Calu3 (cell line): ENCODE measurements around the gene EHBP1L1. TPM values are rescaled to one million over a fixed set of nuclear protein-coding genes. Genes with fewer than 3 reads are reported as not detected.
A peak's percentile ranks its signal among the peaks of the same experiment; 100 is the strongest.

ENCODE experiments used
- BruUV-seq: library from RNA; stranded (reverse); fragments of 400-500 nt; replicated peaks from 2 replicates; lab custom pipeline; 2021; lab: Mats Ljungman, UMichigan
- CTCF ChIA-PET: fragments of 300-600 bp; sonication (Branson Sonifier 250); formaldehyde crosslinking; loops from one replicate; lab custom pipeline; 2022; ENCODE audit warnings: antibody characterized with exemption; lab: Charles Lee
- DNase-seq: peaks from one replicate; pipeline ENCODE4 v3.0.0; 2022
- H3K27ac Mint-ChIP-seq: one replicate; pipeline ENCODE4 v1.8.0; 2022; ENCODE audit warnings: mixed read lengths; ENCODE audit not compliant: unreplicated experiment
- H3K27me3 Mint-ChIP-seq: one replicate; pipeline ENCODE4 v1.8.0; 2022; ENCODE audit warnings: mixed read lengths; ENCODE audit not compliant: unreplicated experiment
- H3K36me3 Mint-ChIP-seq: one replicate; pipeline ENCODE4 v1.8.0; 2022; ENCODE audit warnings: mild to moderate bottlenecking, moderate library complexity, mixed read lengths; ENCODE audit not compliant: insufficient read depth, unreplicated experiment
- H3K4me1 Mint-ChIP-seq: one replicate; pipeline ENCODE4 v1.8.0; 2022; ENCODE audit warnings: mild to moderate bottlenecking, low read depth, mixed read lengths; ENCODE audit not compliant: unreplicated experiment
- H3K4me3 Mint-ChIP-seq: one replicate; pipeline ENCODE4 v1.8.0; 2022; ENCODE audit warnings: mild to moderate bottlenecking, low read depth, moderate library complexity, mixed read lengths; ENCODE audit not compliant: unreplicated experiment
- H3K9me3 Mint-ChIP-seq: one replicate; pipeline ENCODE4 v1.8.0; 2022; ENCODE audit warnings: low read depth, mixed read lengths; ENCODE audit not compliant: unreplicated experiment
- CTCF ChIP-seq: fragments of 200-600 bp; IDR thresholded peaks from one replicate; pipeline ENCODE4 v1.8.0; 2022; ENCODE audit warnings: antibody characterized with exemption; ENCODE audit not compliant: unreplicated experiment
- intact Hi-C: fragments of 100-400 bp; cut with micrococcal nuclease; formaldehyde crosslinking; loops from one replicate; pipeline ENCODE4 v1.10.0; 2022; ENCODE audit not compliant: unreplicated experiment
- total RNA-seq: library from RNA; stranded (reverse); gene quantifications from 2 replicates; pipeline ENCODE4 v1.2.3, GENCODE V29; 2022

Gene EHBP1L1
- total RNA-seq, 1 experiment from 2014 or later: 73.7 TPM

- intact Hi-C loops: no loop called here
- Mint-ChIP-seq H3K27me3 (no peaks in the 10 kb centered on the region), H3K4me1 (peaks cover 36% of the 10 kb centered on the region), H3K9me3 (no peaks in the 10 kb centered on the region), H3K36me3 (peaks cover 73% of the 10 kb centered on the region), H3K27ac (no peak overlapping the region), H3K4me3 (peak overlapping the region; percentile 23)
- no TSS peak for BruUV-seq
- DNase-seq: no peak
- TF ChIP-seq CTCF: no peak
- CTCF ChIA-PET: interaction anchor here (1.0 kb wide), 1 partner anchor 45 kb away, joined by 4 read pairs; no protein-coding TSS in a partner anchor
Measured at GRCh38 chr11:65548395-65548794, 27.5 kb upstream of the EHBP1L1 start.

DNA sequence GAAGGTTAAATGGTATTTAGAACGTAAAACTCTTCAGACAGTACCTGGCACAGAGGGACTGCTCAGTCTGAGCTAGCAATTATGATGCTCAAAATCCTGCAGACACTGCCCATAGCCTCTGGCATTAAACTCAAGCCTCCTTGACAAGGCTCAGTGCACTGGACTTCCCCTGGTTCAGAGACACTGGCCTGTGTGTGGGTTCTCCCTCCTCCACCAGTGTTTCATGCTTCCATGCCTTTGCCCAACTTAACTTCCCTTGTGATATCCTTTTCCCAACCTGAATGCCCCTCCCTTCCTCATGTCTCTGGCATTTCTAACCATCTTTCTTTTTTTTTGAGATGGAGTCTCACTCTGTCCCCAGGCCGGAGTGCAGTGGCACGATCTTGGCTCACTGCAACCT, 26.8 kb upstream of the EHBP1L1 start:
- Mint-ChIP-seq H3K4me1 (peaks cover 36% of the 10 kb centered on the region), H3K36me3 (peaks cover 71% of the 10 kb centered on the region), H3K27me3 (no peaks in the 10 kb centered on the region), H3K4me3 (no peak overlapping the region), H3K27ac (no peak overlapping the region), H3K9me3 (no peaks in the 10 kb centered on the region)
- DNase-seq: no peak
- BruUV-seq: no TSS peak
- intact Hi-C loops: no loop called here
- CTCF ChIA-PET: interaction anchor here (1.0 kb wide), 1 partner anchor 44 kb away, joined by 4 read pairs; no protein-coding TSS in a partner anchor
- no peak for TF ChIP-seq CTCF

DNA sequence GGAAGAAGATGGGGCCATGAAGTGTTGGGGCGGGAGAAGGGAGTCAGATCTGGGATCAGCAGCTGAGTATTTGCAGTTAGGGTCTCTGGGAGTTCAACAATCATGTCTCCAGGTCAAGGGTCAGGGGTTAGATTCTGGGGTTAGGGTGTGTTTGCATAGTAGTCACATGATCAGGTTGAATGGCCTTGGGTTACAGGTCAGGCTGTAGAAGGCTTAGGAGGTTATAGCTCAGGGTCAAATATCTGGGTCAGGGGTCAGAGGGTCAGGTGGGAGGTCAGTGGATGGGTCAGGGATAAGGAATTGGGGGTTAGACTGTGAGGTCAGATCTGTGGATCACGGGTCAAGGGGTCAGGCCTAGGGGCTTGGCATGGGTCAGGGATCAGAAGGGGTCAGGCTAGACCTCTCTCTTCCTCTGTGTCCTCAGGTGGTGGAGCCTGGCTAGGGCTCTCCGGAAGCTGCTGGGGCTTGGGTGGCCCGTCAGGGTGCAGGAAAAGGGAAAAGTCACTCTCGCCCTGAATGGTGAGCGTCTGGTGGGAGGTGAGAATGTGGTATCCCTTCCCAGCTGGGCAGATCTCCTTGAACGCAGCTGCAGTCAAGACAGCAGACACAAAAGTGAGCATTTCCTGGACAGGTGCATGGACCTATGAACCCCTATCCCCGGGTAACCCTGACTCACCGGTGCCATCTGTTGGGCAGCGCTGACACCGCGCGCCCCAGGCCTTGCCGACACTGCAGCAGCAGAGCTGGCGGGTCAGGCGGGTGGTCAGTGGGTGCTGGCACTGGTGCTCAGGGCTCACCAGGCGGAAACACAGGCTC, 24.1 kb upstream of the EHBP1L1 start:
- H3K4me3 Mint-ChIP-seq: peak overlapping the region; percentile 13
- peaks cover 76% of the 10 kb centered on the region for H3K36me3 Mint-ChIP-seq
- intact Hi-C loops: no loop called here
- no peaks in the 10 kb centered on the region for H3K27me3 Mint-ChIP-seq
- CTCF ChIA-PET: interaction anchor here (0.6 to 1.3 kb wide), 3 partner anchors 11 to 23 kb away, joined by 3 to 4 read pairs (median 3); partner anchors contain the start of gene FAM89B
- peak overlapping the region; percentile 11 for H3K27ac Mint-ChIP-seq
- TF ChIP-seq CTCF: peak; percentile 41
- peak; percentile 82 for DNase-seq
- TSS peak; percentile 29 for BruUV-seq
- peaks cover 45% of the 10 kb centered on the region for H3K4me1 Mint-ChIP-seq
- H3K9me3 Mint-ChIP-seq: no peaks in the 10 kb centered on the region

DNA sequence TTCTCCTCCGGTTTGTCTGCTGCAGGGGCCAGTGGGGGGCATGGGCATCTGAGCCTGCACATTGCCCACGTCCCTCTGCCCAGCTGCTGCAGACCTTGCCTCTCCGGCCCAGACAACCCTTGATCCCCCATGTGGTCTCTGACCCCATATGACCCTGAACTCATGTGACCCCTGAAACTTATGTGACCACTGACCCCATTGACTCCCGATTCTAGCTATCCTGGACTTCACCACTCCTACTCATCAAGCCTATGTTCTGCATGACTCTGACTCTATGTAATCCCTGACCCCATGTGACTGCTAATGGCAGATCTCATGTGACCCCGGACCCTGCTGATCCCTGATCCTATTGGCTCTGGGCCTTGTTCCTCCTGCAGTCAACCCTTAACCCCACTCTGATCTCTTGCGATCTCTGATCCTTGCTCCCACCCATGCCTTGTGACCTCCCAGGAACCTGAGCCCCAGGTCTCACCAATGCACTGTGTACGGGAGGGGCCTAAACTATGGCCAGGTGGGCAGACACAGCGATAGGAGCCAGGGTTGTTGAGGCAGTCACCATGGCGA, 23.4 kb upstream of the EHBP1L1 start:
- Mint-ChIP-seq H3K27me3 (no peaks in the 10 kb centered on the region), H3K36me3 (peaks cover 76% of the 10 kb centered on the region), H3K4me3 (peak overlapping the region; percentile 13), H3K4me1 (peaks cover 52% of the 10 kb centered on the region), H3K27ac (peak overlapping the region; percentile 11), H3K9me3 (no peaks in the 10 kb centered on the region)
- intact Hi-C loops: no loop called here
- no peak for DNase-seq
- BruUV-seq: no TSS peak
- CTCF ChIA-PET: interaction anchor here (0.7 to 1.3 kb wide), 2 partner anchors 11 to 20 kb away, joined by 3 to 4 read pairs; partner anchors contain the start of gene FAM89B
- no peak for TF ChIP-seq CTCF
